ENCODE results near the gene AMDHD2.
A peak's percentile ranks its signal among the peaks of the same experiment; 100 is the strongest.
"Not testable (repeated sequence)": the region's sequence is repeated elsewhere in the genome, so short reads cannot be mapped to it uniquely, and the experiment has no call there.

The AMDHD2 gene

DNA sequence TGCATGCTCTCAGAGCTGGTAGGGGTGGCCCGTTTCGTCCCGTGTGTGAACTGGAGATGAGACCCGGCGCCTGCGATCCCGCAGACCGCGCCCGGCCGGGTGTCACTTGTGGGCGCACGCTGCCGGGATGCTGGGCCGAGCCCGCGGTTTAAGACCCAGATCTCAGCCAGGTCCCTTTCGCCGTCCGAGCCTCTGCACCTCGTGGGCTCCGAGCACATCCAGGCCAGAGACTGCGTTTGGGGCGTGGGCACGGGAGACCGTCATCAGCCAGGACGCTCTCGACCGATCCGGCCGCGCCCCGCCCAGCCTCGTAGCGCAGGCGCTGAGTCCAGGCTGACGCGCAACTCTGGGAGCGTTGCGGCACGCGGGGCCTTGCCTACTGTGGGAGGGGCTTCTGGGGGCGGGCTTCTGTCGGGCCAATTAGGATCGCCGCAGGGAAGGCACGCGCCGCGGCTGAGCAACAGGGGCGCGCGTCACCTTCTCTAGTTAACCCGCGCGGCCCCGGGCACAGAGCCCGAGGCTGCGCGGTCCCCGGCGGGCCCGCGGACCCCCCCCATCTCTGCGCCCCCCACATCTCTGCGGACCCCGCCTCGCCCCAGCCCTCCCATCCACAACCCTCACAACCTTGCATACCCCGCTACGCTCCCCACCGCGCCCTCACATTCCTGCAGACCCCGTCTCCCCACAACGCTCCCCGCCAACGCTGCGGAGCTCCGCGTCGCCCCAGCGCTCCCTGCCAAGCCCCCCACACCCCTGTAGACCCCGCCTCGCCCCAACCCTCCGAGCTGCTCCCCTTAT is 11.7 kb downstream of the AMDHD2 start:
- Histone ChIP-seq H3K4me3 (ENCODE audit: low read depth, low read length) (peak overlapping the region; percentile 62), H3K27ac (peak overlapping the region; percentile 41), H3K27me3 (replicated peaks) (no peaks in the 10 kb centered on the region), H3K36me3 (replicated peaks) (peaks cover 19% of the 10 kb centered on the region)
- TF ChIP-seq, protein P1, sequence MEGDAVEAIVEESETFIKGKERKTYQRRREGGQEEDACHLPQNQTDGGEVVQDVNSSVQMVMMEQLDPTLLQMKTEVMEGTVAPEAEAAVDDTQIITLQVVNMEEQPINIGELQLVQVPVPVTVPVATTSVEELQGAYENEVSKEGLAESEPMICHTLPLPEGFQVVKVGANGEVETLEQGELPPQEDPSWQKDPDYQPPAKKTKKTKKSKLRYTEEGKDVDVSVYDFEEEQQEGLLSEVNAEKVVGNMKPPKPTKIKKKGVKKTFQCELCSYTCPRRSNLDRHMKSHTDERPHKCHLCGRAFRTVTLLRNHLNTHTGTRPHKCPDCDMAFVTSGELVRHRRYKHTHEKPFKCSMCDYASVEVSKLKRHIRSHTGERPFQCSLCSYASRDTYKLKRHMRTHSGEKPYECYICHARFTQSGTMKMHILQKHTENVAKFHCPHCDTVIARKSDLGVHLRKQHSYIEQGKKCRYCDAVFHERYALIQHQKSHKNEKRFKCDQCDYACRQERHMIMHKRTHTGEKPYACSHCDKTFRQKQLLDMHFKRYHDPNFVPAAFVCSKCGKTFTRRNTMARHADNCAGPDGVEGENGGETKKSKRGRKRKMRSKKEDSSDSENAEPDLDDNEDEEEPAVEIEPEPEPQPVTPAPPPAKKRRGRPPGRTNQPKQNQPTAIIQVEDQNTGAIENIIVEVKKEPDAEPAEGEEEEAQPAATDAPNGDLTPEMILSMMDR (IDR thresholded peaks at IDR 0.05; ENCODE audit: low read depth, low read length, missing control alignments) = no peak
- in situ Hi-C loops (cut with HindIII; ENCODE audit: low pct_ligation_motif_present, low sequenced_read_pairs) = no loop called here
- DNase-seq = peak; percentile 95

DNA sequence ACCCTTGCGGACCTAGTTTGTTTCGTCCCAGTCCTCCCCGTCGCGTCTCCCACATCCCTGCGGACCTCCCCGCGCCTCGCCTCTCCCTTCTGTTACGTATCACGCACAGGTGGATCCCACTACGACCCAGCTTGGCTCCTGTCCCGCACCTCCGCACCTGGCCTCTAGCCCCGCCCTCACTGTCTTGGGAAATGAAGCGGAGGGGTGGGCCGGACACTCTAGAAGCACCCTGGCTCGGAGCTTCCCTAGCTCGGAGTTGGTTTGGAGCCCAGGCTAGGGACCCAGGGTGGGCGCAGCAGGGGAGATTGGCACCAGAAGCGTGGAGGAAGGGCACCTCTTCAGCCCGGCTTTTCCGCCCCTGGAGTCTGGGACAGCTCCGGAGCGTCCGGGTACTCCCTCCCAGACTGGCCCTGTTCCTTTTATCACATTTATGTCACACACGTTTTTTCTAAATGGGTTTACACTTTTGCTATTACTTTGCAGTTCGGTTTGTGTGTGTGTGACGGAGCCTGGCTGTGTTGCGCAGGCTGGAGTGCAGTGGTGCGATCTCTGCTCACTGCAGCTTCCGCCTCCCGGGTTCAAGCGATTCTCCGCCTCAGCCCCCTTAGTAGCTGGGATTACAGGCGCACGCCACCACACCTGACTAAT is 12.4 kb downstream of the AMDHD2 start:
- DNase-seq = peak; percentile 48
- H3K27ac ChIP-seq = peak overlapping the region; percentile 19
- peak overlapping the region; percentile 62 for H3K4me3 ChIP-seq (ENCODE audit: low read depth, low read length)
- in situ Hi-C loops (cut with HindIII; ENCODE audit: low pct_ligation_motif_present, low sequenced_read_pairs) = no loop called here
- TF ChIP-seq, protein P1 (IDR thresholded peaks at IDR 0.05; ENCODE audit: low read depth, low read length, missing control alignments) = no peak
- H3K27me3 ChIP-seq (replicated peaks) = no peaks in the 10 kb centered on the region
- peaks cover 19% of the 10 kb centered on the region for H3K36me3 ChIP-seq (replicated peaks)

DNA sequence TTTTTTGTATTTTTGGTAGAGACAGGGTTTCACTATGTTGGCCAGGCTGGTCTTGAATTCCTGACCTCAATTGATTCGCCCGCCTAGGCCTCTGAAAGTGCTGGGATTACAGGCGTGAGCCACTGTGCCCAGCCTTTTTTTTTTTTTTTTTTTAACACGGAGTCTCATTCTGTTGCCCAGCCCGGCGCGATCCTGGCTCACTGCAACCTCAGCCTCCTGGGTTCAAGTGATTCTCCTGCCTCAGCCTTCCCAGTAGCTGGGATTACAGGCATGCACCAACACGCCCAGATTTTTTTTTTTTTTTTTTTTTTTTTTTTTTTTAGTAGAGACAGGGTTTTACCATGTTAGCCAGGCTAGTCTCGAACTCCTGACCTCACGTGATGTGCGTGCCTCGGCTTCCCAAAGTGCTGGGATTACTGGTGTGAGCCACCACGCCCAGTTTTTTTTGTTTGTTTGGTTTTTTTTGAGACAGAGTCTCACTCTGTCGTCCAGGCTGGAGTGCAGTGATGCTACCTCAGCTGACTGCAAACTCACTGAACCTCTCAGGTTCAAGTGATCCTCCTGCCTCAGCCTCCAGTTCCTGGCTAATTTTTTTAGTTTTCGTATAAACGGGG is 13.1 kb downstream of the AMDHD2 start:
- DNase-seq; H3K27me3 ChIP-seq (replicated peaks); in situ Hi-C loops (cut with HindIII; ENCODE audit: low pct_ligation_motif_present, low sequenced_read_pairs): not testable (repeated sequence)
- peak overlapping the region; percentile 19 for H3K27ac ChIP-seq
- peak overlapping the region; percentile 62 for H3K4me3 ChIP-seq (ENCODE audit: low read depth, low read length)
- H3K36me3 ChIP-seq (replicated peaks) = peaks cover 15% of the 10 kb centered on the region

- no peak overlapping the region for H3K27ac ChIP-seq
- H3K36me3 ChIP-seq (replicated peaks) = peaks cover 8% of the 10 kb centered on the region
- no peak for DNase-seq
- TF ChIP-seq, protein P1 (IDR thresholded peaks at IDR 0.05; ENCODE audit: low read depth, low read length, missing control alignments) = no peak
- no peaks in the 10 kb centered on the region for H3K27me3 ChIP-seq (replicated peaks)
- in situ Hi-C loops (cut with HindIII; ENCODE audit: low pct_ligation_motif_present, low sequenced_read_pairs) = no loop called here
- no peak overlapping the region for H3K4me3 ChIP-seq (ENCODE audit: low read depth, low read length)
Observed at GRCh38 chr16:2533912-2534311, 13.7 kb downstream of the AMDHD2 start.

DNA sequence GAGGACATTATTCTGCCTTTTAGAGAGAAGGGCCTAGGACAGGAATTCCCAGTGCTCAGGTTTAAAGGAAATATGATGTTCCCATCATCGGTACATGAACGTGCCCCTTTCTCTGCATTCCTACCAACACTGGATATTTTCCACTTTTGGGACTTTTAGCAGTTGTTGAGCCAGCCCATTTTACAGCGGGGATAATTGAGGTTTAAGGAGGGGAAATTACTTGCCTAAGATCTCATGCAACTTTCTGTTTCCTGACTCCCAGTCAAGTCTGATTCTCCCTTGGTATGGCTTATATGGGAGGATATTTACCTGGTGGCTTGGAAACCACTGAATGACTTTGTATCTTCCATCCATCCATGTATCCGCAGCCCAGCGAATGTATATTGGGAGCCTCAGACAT is 14.2 kb downstream of the AMDHD2 start:
- H3K27ac ChIP-seq; H3K27me3 ChIP-seq (replicated peaks); in situ Hi-C loops (cut with HindIII; ENCODE audit: low pct_ligation_motif_present, low sequenced_read_pairs); H3K4me3 ChIP-seq (ENCODE audit: low read depth, low read length); H3K36me3 ChIP-seq (replicated peaks); DNase-seq: not testable (repeated sequence)

- TF ChIP-seq, protein P1 (IDR thresholded peaks at IDR 0.05; ENCODE audit: low read depth, low read length, missing control alignments) = no peak
- H3K27ac ChIP-seq = peak overlapping the region; percentile 19
- peak; percentile 65 for DNase-seq
Observed at GRCh38 chr16:2535625-2536013, 15.4 kb downstream of the AMDHD2 start.

More at GRCh38 chr16:2535625-2536013, 15.4 kb downstream of the AMDHD2 start:
- no peaks in the 10 kb centered on the region for H3K27me3 ChIP-seq (replicated peaks)
- in situ Hi-C loops (cut with HindIII; ENCODE audit: low pct_ligation_motif_present, low sequenced_read_pairs) = no loop called here
- no peaks in the 10 kb centered on the region for H3K36me3 ChIP-seq (replicated peaks)
- H3K4me3 ChIP-seq (ENCODE audit: low read depth, low read length) = no peak overlapping the region

Data from brain microvascular endothelial cell (primary cell).